ENCODE data around the gene JADE2. TPM values are rescaled to one million over a fixed set of nuclear protein-coding genes. Genes with fewer than 3 reads are reported as not detected.

JADE2 gene
- total and polyA plus RNA-seq, 2 donors = 11.8 to 14.1 TPM

GRCh38 chr5:134620634-134621033 is 95.2 kb downstream of the JADE2 start:
- Histone ChIP-seq H3K4me1 (ENCODE audit: control insufficient read depth in 2 of 2, insufficient read depth in 2 of 2, low read length in 2 of 2) (no peaks in the 10 kb centered on the region), H3K27me3 (ENCODE audit: control insufficient read depth in 2 of 2, insufficient read depth in 1 of 2, low read length in 1 of 2) (no peaks in the 10 kb centered on the region), H3K27ac (ENCODE audit: low read depth in 1 of 2, low read length in 1 of 2) (no peak overlapping the region), H3K4me3 (ENCODE audit: low read length in 2 of 2) (no peak overlapping the region), H3K36me3 (ENCODE audit: control insufficient read depth in 2 of 2, insufficient read depth in 2 of 2, low read length in 1 of 2) (peaks cover 32 to 43% of the 10 kb centered on the region in 2 donors), H3K9me3 (ENCODE audit: control insufficient read depth in 2 of 2, insufficient read depth in 1 of 2, low read length in 1 of 2) (no peaks in the 10 kb centered on the region)
- DNase-seq (ENCODE audit: low read depth in 6 of 9, low spot score in 9 of 9) = no peak
- WGBS = 98% methylated on average over 2 of the region's 2 CpGs

DNA sequence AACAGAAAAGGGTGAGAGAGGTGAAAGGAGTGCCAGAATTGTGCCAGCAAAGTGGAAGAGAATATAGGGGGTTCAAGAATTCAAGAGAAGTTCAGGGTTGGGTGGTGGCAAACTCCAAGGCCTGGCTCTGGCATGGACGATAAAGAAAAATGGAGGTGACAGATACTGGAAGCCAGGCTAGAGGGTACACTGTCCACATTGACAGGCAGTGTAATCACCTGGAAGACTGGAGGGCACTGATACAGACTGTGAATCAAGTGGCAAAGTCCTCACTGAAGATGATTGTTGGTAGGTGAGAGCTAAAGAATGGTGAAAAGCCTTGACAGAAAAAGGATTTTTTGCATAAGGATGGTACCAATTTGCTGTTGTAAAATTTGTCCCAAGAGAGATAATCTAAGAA is 100.1 kb downstream of the JADE2 start:
- H3K4me3 ChIP-seq (ENCODE audit: low read length in 2 of 2) = no peak overlapping the region
- H3K9me3 ChIP-seq (ENCODE audit: control insufficient read depth in 2 of 2, insufficient read depth in 1 of 2, low read length in 1 of 2) = no peaks in the 10 kb centered on the region
- H3K36me3 ChIP-seq (ENCODE audit: control insufficient read depth in 2 of 2, insufficient read depth in 2 of 2, low read length in 1 of 2) = peaks cover 11 to 12% of the 10 kb centered on the region in 2 donors
- H3K4me1 ChIP-seq (ENCODE audit: control insufficient read depth in 2 of 2, insufficient read depth in 2 of 2, low read length in 2 of 2) = no peaks in the 10 kb centered on the region
- 100% methylated on average over 1 of the region's 1 CpG for WGBS
- no peak for DNase-seq (ENCODE audit: low read depth in 6 of 9, low spot score in 9 of 9)
- no peaks in the 10 kb centered on the region for H3K27me3 ChIP-seq (ENCODE audit: control insufficient read depth in 2 of 2, insufficient read depth in 1 of 2, low read length in 1 of 2)
- H3K27ac ChIP-seq (ENCODE audit: low read depth in 1 of 2, low read length in 1 of 2) = no peak overlapping the region

DNA sequence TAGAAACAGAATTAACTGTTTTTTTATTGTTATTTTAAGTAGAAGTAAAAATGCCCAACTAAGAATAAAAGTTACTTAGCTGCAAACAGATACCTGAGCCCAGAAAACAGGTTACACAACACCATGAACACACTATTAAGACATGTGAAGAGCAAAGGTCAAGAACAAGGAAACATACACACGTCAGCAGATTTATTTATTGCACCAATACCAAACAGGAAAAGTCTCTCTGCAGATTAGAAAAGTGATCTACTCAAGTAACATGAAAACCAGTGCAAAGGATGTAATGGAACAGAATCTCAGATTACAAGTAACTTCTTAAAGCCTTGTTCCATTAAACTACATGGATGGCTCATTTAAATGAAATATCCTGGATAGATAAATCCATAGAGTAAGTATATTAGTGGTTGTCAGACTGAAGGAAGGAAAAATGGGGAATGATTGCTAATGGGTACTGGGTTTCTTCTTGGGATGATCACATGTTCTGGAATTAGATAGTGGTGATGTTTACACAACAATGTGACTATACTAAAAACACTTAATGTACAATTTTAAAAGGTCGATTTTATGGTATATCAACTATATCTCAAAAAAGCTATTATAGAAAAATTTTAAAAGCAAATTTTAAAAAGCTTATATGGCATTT is 101.0 kb downstream of the JADE2 start:
- no peaks in the 10 kb centered on the region for H3K27me3 ChIP-seq (ENCODE audit: control insufficient read depth in 2 of 2, insufficient read depth in 1 of 2, low read length in 1 of 2)

More for the DNA sequence above, 101.0 kb downstream of the JADE2 start:
- H3K36me3 ChIP-seq (ENCODE audit: control insufficient read depth in 2 of 2, insufficient read depth in 2 of 2, low read length in 1 of 2) = peaks cover 5 to 9% of the 10 kb centered on the region in 2 donors
- no peak for DNase-seq (ENCODE audit: low read depth in 6 of 9, low spot score in 9 of 9)
- no peaks in the 10 kb centered on the region for H3K4me1 ChIP-seq (ENCODE audit: control insufficient read depth in 2 of 2, insufficient read depth in 2 of 2, low read length in 2 of 2)
- H3K9me3 ChIP-seq (ENCODE audit: control insufficient read depth in 2 of 2, insufficient read depth in 1 of 2, low read length in 1 of 2) = no peaks in the 10 kb centered on the region
- 91% methylated on average over 2 of the region's 2 CpGs for WGBS
- no peak overlapping the region for H3K27ac ChIP-seq (ENCODE audit: low read depth in 1 of 2, low read length in 1 of 2)
- no peak overlapping the region for H3K4me3 ChIP-seq (ENCODE audit: low read length in 2 of 2)

Other genes with a start within 250 kb of the JADE2 start
- gene CDKL3, start 158.5 kb upstream of the JADE2 start, total RNA-seq = 2.7 TPM
- gene CDKL3, start 158.5 kb upstream of the JADE2 start, polyA plus RNA-seq = 7.1 TPM
- gene UBE2B, start 154.1 kb upstream of the JADE2 start, total RNA-seq = 20.1 TPM
- 238 TPM for gene UBE2B, start 154.1 kb upstream of the JADE2 start, polyA plus RNA-seq
- gene CDKN2AIPNL, start 113.8 kb upstream of the JADE2 start, total RNA-seq = 36.5 TPM
- gene CDKN2AIPNL, start 113.8 kb upstream of the JADE2 start, polyA plus RNA-seq = 42.1 TPM
- gene SAR1B, start 107.2 kb downstream of the JADE2 start, total RNA-seq = 35.8 TPM
- 27.2 TPM for gene SAR1B, start 107.2 kb downstream of the JADE2 start, polyA plus RNA-seq
- gene SEC24A, start 123.1 kb downstream of the JADE2 start, total RNA-seq = 7.5 TPM
- 6.4 TPM for gene SEC24A, start 123.1 kb downstream of the JADE2 start, polyA plus RNA-seq
- 34.2 TPM for gene CAMLG, start 212.9 kb downstream of the JADE2 start, total RNA-seq
- gene CAMLG, start 212.9 kb downstream of the JADE2 start, polyA plus RNA-seq = 87.4 TPM
- gene DDX46, start 233.1 kb downstream of the JADE2 start, total RNA-seq = 30.5 TPM
- gene DDX46, start 233.1 kb downstream of the JADE2 start, polyA plus RNA-seq = 27.0 TPM